GM21360 (cell line): ENCODE data around the gene TTC1.
"Not testable (repeated sequence)": the region's sequence is repeated elsewhere in the genome, so short reads cannot be mapped to it uniquely, and the experiment has no call there.

ENCODE experiments used
- ATAC-seq: cut with Tn5 transposase; IDR thresholded peaks from one replicate; pipeline ENCODE4 v1.9.1; 2021; ENCODE audit warnings: mild to moderate bottlenecking, moderate library complexity; ENCODE audit not compliant: unreplicated experiment

TTC1 gene

DNA sequence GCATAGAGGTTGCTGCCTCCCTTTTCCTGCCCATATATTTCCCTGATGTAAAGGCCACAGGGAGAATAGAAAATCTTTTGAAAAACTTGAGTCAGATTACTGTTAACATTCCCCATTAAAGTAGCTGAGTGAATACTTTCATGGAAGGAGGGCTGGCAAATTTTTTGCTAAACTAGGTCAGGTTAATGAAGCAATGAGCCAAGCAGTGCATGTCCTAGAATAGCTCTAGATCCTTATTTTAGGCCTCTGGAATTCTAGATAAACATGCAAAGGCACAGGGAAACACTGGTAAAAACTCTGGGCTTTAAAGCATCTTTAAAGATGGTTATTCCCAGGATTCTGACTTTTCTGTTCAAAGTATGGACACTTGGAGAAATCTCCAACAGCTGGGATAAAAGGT lies 27.9 kb downstream of the TTC1 start:
- ATAC-seq: no peak

DNA sequence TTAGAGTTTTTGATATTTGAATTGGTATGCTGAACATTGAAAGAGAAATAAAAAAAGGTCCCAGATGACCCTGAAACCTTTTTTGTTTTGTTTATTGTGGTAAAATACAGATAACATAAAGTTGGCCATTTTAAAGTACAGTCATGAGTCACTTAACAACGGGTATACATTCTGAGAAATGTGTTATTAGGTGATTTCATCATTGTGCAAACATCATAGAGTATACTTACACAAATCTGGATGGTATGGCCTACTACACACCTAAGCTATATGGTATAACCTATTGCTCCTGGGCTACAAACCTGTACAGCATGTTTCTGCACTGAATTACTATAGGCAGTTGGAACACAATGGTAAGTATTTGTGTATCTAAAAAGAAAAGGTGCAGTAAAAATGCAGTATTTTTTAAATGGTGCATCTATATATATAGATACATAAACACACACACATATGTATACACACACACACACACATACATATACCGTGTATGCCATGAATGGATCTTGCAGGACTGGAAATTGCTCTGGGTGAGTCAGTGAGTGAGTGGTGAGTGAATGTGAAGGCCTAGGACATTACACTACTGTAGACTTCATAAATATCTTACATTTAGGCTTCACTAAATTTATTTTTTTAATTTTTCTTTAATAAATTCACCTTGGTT lies 31.0 kb downstream of the TTC1 start:
- no peak for ATAC-seq

DNA sequence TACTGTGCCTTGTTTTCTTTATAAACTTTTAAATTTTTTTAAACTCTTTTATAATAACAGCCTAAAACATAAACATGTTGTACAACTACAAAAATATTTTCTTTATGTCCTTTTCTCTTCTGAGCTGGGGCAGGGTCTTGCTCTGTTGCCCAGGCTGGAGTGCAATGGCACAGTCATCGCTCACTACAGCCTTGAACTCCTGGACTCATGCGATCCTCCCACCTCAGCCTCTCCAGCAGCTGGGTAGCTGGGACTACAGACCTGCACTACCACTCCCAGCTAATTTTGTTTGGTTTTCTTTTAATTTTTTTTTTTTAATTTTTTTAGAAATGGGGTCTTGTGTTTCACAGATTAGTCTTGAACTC lies 31.5 kb downstream of the TTC1 start:
- no peak for ATAC-seq

DNA sequence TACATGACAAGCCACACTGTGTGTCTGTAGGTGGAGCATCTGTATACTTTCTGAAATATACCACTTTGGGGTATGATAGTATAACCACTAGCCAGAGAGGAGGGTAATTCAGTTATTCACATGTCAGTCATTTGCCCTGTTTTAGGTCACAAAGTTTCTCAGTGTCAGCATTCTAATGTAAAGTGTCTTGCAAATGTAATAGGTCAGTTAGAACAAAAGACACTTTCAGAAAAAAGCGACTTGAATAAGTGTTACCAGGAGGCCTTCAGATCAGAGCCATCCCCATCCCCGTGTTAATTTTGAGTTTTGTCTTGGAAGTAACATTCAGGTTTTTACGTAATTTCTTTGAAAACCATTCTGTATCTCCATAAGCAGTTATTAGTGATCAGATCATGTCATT lies 33.7 kb downstream of the TTC1 start:
- no peak for ATAC-seq

DNA sequence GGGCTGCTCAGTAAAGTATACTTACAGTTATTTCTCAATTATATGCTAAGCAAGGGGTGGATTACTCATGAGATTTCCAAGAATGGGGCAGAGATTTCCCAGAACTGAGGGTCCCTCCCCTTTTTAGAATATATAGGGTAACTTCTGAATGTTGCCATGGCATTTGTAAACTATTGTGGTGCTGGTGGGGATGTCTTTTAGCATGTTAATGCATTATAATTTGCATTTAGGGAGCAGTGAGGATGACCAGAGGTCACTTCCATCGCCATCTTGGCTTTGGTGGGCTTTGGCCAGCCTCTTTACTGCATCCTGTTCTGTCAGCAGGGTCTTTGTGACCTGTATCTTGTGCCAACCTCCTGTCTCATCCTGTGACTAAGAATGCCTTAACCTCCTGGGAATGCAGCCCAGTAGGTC lies 35.5 kb downstream of the TTC1 start:
- no peak for ATAC-seq

DNA sequence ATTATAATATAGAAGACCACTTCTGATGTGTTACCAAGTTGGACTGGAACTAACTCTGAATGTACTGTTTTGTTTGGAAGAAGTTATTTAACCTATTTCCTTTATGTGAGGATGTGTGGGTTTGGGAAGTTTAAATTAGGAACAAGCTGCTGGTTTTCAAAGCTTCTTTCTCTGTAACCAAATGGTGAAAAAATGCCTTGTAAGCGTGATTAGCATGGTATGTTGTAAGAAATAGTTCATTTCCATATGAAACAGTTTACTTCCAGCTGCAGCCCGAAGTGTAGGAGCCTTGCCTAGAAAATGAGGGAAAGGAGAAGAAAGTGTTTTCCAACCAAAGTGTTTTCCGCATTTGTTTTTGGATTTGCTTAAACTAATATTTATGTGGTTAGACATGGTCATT lies 36.0 kb downstream of the TTC1 start:
- no peak for ATAC-seq

DNA sequence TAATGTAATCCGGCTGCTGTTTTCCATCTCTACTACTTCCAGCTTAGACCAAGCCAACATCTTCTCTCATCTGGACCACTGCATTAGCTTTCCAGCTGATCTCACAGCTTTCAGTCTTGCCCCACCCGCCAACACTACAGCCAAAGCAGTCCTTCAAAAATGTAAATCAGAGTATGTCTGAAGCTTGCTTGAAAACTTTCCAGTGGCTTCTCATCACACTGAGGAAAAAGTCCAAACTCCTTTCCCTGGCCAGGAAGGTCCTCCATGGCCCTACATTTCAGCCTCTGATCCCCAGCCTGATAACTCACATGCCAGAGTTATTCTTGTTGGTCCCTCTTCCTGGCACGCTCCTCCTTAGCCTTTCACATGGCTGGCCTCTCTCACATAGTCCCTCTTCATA lies 38.5 kb downstream of the TTC1 start:
- no peak for ATAC-seq

DNA sequence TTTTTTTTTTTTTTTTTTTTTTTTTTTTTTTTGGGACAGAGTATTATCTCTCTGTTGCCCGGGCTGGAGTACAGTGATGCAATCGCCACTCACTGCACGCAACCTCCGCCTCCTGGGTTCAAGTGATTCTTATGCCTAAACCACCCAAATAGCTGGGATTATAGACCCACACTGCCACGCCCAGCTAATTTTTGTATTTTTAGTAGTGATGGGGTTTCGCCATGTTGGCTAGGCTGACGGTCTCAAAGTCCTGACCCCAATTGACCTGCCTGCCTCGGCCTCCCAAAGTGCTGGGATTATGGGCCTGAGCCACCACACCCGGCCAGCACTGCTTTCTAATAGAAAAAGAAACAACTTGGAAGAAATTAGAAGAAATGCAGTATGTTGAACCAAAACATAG lies 39.2 kb downstream of the TTC1 start:
- no peak for ATAC-seq

DNA sequence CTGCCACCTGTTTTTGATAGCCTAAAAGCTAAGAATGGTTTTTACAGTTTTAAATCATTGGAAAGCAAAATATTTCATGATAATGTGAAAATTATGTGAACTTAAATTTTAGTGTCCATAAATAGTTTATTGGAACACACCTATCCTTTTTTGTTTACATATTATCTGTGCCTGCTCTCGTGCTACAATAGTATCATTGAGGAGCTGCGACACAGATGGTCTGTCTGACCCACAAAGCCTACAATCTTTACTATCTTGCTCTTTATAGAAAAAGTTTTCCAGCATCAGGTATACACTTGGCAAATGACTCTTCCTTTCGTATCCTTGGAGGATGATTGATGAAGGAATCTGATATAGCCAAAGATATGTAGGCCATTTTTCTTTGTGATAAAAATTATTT lies 40.2 kb downstream of the TTC1 start:
- ATAC-seq: no peak

DNA sequence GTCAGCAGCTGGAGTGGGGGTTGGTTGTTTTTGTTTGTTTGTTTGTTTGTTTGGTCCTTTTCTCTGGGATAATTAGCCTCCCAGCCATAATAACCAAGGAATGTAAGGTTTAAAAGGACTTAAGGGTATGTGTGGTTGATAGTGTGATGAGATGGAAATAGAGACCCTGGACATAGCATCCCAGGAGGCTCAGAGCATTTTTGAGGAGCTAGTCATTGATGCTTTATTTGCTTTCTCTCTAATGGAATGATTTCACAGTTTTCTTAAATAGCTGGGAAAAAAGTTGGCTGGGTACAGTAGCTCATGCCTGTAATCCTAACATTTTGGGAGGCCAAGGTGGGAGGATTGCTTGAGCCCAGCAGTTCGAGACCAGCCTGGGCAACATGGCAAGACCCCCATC lies 45.1 kb downstream of the TTC1 start:
- no peak for ATAC-seq

DNA sequence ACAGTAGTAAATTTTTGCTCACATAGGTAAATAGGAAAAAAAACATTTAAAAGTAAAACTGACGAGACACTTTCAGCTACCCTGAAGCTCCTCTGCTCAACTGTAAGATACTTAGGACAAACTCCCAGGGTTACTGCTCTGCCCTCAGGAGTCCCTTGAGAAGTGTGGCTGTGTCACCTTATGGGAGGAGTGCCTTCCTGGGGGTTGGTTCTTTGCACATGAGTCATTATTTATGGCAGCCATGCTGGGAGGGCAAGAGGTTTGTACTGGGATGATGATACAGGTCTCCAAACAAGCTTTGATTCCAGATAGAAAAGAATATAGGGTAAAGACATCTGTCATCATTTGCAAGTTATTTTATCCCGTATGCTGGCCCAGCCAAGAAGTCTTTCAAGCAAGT lies 45.9 kb downstream of the TTC1 start:
- no peak for ATAC-seq

DNA sequence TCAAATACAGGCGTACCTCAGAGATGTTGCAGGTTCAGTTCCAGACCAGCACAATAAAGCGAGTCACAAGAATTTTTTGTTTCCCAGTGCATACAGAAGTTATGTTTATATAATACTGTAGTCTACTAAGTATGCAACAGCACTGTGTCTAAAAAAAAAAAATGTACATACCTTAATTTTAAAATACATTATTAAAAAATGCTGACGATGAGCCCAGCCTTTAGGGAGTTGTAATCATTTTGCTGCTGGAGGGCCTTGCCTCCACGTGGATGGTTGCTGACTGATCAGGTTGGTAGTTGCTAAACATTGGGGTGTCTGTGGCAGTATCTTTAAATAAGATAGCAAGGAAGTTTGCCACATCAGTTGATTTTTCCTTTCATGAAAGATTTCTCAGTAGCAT lies 48.3 kb downstream of the TTC1 start:
- ATAC-seq: no peak

DNA sequence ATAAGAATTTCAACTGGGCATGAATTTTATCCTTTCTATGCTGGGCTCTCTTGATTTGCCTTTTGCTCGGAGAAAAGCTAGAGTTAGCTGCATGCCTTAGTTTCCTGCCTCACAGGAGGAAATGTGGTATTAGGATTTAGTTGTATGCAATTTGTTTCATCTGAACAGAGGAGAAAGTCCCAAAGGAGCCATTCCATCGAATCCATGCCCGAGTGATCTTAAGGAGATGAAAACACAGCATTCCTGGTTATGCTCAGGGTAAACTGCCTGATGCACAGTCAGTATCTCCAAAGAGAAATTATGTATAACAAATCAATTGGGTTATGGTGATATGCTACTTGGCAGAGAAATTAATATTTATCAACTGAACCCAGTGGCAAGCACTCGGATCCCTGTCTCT lies 51.1 kb downstream of the TTC1 start:
- ATAC-seq: no peak

DNA sequence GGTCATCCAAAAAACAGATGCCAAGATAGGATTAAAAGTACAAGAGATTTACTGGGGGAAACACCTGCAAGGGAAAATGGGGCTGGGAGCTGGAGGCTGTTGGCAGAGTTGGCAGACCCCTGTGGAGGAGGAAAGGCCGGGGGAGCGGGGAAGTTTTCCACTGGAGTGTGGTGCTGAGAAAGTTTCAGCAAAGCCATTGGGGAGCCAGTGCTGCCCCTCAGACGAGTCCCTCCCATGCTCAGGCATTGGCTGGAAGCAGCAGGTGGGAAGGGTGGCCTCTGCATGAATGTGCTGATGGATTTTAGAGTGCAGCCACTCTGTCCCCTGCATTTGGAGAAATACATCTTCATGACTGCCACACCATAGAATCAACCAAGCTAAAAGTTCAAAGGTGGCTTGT lies 52.8 kb downstream of the TTC1 start:
- ATAC-seq: no peak

DNA sequence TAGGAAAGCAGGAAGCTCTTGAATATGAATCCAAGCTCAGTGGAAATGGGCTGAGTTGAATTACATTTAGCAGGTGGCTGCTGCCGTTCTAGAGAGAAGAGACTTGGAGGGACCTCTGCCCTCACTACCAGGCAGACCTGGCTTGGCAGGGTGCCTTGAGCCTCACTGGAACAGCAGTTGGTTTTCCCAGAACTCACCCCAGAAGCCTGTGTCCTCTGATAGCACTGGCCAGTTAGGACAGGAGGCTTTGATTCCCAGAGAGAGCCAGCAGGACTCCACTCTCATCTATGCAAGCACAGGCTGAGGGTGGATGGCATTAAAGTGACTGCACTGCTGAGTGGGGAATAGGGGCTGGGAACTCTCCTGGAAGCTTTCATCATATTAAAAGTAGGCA lies 55.5 kb downstream of the TTC1 start:
- ATAC-seq: no peak

DNA sequence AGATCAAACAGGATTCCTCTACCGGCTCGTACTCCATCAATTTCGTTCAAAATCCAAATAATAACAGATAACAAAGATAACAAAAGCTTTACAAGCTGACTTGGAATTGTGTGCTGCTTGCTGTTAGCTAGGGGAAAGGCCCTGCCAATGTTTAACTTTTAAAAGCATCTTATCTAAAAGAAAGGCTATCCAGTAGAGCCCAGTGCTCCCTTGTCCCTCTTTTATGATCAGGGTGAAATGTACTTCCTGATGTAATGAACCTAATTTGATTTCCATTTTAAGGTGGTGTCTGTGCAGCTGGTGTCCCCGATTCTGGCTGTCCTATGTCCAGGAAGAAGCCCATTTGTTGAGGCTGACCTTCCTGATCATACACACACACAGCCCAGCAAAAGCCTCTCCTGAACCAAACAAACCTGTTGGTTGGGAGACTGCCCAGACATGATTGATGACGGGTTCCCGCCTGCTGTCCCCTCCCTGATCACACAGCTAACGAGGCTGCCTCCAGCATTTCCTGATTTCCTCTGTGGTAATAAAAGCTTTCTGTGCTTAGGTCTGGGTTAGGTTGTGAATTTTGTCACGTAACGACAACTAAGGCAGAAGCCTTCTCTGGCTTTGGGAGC lies 56.2 kb downstream of the TTC1 start:
- no peak for ATAC-seq

DNA sequence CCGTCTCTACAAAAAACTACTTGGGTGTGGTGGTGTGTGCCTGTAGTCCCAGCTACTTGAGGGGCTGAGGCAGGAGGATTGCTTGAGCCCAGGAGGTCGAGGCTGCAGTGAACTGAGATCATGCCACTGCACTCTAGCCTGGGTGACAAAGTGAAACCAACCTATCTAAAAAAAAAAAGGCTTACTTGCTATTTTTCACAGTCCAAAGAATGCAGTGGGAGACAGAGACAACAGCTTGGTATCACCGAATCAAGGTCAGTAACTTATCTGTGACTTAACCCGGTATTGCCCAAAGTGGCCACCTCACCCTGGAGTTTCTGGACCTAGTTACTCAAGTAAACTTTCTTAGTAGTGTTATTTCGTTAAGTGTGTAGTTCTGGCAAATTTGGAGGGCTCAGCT lies 60.2 kb downstream of the TTC1 start:
- ATAC-seq: not testable (repeated sequence)

DNA sequence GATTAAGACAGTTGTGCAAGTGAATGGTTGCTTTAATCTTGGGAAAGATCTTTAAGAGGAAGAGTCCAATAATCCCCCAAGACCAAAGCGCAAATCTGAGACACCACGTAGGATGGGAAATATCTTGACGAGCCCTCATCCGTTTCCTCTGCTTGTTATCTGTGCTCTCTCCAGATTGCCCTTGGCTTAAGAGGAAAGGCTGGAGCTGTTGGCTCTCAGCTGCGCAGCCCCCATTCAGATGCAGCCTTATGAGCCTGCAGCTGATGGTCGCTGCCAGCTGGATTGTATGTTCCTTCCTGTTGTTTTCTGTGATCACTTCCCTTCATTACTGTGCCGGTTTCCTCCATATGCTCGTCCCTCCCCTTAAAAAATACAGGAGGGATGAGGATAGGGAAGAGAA lies 62.6 kb downstream of the TTC1 start:
- no peak for ATAC-seq

DNA sequence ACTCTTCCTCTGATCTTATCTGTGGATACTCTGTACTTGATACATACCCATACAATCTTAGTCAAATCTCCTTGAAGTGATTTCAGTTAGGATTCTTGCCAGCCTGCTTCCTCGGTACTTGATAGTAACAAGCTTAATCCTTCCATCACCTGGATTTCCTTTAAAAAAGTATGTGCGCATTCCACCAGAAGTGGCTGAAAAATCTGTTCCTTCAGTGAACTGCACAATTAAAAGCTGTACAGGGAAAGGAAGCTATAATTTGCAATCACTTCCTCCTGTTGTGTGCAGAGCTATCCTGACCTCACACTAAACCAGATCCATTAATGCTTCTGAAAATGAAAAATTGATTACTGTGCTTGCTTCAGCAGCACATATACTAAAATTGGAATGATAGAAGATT lies 63.0 kb downstream of the TTC1 start:
- ATAC-seq: no peak

DNA sequence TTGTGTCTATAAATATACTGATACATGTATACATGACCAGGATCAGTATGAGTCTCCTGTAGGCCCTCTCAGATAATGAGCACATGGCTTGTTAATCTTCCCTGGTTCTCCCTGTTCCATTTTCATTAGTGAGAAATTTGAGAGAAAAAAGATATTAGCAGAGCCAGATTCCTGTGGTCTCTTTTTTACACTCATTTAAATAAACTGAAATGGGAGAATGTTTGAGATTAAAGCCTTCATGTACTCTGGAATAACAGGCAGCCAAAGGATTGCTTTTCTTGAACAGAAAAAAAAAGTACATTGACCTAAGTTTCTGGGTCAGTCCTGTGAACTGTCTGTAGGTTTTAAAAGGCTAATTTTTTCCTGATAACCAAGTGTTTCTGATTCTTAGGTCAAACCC lies 66.1 kb downstream of the TTC1 start:
- no peak for ATAC-seq

DNA sequence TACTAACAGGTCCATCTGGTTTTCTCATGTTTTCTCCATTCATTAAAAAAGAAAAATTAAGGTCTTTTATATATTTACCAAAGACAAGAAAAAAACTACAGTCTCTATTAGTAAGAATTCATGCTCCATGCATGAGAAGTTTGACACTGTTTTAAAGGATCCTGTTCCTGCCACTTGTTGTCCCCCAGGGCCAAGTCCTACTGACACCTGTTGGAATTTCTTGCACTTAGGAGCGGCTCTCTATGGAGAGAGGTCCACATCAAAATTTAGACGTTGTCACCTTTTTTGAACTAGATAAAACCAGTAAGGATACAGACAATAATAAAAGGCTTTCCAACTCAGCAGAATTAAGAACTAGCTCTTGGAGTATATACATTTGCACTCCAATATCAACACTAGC lies 68.1 kb downstream of the TTC1 start:
- ATAC-seq: no peak

DNA sequence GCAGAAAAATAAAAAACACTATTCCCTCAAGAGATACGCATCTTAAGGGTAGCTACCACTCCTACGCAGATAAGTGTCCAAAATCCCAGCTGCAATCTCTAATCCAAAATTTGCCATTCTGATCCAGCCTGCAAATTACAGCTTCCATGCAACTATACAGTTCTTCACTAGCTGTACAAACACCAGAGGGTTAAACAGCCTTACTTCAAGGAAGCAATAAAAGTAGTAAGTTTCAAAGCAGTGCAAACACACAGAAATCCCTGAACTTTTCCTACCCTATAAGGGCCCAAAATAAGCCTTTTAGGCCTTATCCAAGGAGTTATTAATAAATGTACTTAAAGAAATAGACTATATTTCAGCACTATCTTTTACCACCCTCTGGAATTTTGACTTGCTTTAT lies 70.8 kb downstream of the TTC1 start:
- no peak for ATAC-seq

DNA sequence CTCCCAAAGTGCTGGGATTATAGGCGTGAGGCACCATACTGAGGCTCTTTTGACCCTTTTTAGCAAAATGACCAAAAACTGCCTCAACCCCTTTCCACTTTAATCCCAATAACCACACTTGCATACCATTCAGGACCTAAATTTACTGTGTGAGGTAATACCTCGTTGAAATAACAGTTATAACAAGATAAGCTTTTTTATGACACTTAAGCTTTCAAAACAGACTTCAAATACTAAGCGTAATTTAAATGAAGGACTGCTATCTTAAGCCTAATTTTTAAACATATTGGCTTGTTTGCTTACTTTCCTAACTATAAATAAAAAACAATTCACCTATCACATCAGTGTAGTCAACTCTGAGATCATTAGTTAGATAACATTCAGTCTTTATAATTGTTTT lies 72.6 kb downstream of the TTC1 start:
- ATAC-seq: no peak
